Body of pancreas (tissue), 4 donors: ENCODE results near the gene KXD1.

Experiments used
- POLR2A ChIP-seq, 3 donors: fragments of 450-650 bp; IDR thresholded peaks; one replicate each; pipeline ENCODE4 v1.6.1; 2016; ENCODE audit warnings: antibody characterized with exemption in 3 of 3, mild to moderate bottlenecking in 2 of 3
- TF ChIP-seq, protein P1 (sequence below), 7 experiments: fragments of 450-650 bp in 4 of 7; fragments of 200-600 bp in 3 of 7; sonication (generic) in 3 of 7; IDR thresholded peaks; one replicate each; pipeline ENCODE4 v1.5.1; 2016 to 2019; ENCODE audit warnings: antibody characterized with exemption in 7 of 7

DNA sequence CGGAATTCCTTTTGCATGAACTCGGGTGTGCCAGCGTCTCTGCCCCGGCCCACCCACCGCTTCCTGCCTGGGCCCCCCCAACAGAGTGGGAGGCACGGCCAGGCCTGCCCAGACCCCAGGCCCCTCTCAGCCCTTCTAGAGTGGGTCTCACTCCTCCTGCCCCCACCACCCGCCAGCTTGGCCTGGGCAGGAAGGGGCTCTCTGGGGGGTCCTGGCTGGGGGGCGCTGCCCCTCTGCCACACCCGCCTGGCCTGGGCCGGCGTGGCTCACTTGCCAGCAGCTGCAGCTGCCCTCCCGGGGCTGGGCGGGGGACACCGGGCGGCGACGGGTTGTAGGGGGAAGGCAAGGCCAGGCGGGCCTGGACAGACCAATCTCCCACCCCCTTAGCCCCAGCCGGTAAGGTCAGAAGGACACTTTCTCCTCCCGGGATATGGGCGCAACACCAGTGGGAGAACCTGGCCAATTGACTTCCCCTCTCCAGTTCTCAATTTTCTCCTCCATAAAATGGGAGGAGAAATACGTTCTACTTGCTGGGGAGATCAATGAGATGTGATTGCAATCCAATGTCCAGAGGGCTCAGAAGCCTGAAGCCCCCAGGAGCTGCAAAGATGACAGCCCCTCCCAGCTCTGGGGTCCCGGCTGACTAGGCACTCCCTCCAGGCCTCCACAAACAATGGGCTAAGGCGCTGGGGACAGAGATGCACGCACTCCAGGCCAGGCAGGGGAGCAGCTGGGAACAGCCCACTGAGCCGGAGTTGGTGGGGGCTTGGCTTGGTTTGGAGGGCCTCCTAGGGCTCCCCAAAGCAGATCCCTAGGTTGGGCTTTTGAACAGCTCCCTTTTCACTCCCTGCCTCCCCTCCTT, 46.5 kb downstream of the KXD1 start:
- TF ChIP-seq, protein P1, sequence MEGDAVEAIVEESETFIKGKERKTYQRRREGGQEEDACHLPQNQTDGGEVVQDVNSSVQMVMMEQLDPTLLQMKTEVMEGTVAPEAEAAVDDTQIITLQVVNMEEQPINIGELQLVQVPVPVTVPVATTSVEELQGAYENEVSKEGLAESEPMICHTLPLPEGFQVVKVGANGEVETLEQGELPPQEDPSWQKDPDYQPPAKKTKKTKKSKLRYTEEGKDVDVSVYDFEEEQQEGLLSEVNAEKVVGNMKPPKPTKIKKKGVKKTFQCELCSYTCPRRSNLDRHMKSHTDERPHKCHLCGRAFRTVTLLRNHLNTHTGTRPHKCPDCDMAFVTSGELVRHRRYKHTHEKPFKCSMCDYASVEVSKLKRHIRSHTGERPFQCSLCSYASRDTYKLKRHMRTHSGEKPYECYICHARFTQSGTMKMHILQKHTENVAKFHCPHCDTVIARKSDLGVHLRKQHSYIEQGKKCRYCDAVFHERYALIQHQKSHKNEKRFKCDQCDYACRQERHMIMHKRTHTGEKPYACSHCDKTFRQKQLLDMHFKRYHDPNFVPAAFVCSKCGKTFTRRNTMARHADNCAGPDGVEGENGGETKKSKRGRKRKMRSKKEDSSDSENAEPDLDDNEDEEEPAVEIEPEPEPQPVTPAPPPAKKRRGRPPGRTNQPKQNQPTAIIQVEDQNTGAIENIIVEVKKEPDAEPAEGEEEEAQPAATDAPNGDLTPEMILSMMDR (IDR thresholded peaks at IDR 0.05), result no peak
- TF ChIP-seq POLR2A (IDR thresholded peaks at IDR 0.05), result no peak
